HAP-1 (cell line): ENCODE results near the gene IPP.
A peak's percentile ranks its signal among the peaks of the same experiment; 100 is the strongest.
"Not testable (repeated sequence)": the region's sequence is repeated elsewhere in the genome, so short reads cannot be mapped to it uniquely, and the experiment has no call there.

Source experiments
- DNase-seq, 2 experiments: peaks; one replicate each; pipeline ENCODE4 v3.0.0-alpha.2; 2016 to 2020; ENCODE audit warnings: low spot score in 2 of 2
- H3K27me3 ChIP-seq: fragments of 250-450 bp; sonication (Bioruptor Pico); 2 replicates; pipeline ENCODE4 v1.5.1; 2020; ENCODE audit warnings: low read depth, mild to moderate bottlenecking, moderate library complexity
- H3K36me3 ChIP-seq: fragments of 250-450 bp; sonication (Bioruptor Pico); replicated peaks from 2 replicates; pipeline ENCODE4 v1.5.1; 2020; ENCODE audit warnings: mild to moderate bottlenecking
- H3K4me1 ChIP-seq: fragments of 250-450 bp; sonication (Bioruptor Pico); 2 replicates; pipeline ENCODE4 v1.5.1; 2020; ENCODE audit warnings: mild to moderate bottlenecking
- H3K4me3 ChIP-seq: fragments of 250-450 bp; sonication (Bioruptor Pico); 2 replicates; pipeline ENCODE4 v1.5.1; 2020; ENCODE audit warnings: mild to moderate bottlenecking, moderate library complexity
- H3K9me3 ChIP-seq: fragments of 250-450 bp; sonication (Bioruptor Pico); 2 replicates; pipeline ENCODE4 v1.5.1; 2020; ENCODE audit warnings: mild to moderate bottlenecking, moderate library complexity
- in situ Hi-C: fragments of 300-500 bp; cut with MboI; formaldehyde crosslinking; loops from 3 replicates; pipeline ENCODE4 v1.14.3; 2020; ENCODE audit warnings: low sequenced_read_pairs, inconsistent platforms, mixed read lengths

IPP gene

DNA sequence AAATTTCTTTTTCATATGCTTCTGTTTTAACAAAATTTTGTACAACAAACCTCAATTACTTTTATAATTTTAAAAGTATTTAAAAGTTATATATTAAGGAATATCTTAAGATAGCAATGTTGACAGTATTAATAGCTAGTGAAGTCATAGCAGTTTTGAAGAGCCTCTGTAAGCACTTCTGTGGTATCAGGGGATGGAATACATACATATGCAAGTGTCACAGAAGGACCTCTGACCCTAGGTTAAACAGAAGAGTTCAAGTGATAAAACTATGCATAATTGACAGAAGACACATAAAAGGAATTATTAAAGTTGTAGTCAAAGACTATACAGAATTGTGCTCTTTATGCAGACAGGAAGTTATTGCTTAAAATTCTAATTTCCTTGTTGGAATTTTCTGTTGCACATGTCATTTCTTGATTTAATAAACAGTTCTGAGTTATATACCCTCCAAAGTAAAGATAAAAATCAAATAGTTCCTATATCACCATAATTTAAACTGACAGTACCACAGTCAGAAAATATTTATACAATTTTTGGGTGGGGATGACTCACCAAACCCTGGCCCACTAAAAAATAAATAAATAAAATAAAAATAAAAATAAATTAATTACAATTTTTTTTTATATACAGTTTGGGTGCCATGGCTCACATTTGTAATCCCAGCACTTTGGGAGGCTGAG, 27.1 kb downstream of the IPP start:
- Histone ChIP-seq H3K4me3 (no peak overlapping the region), H3K4me1 (no peaks in the 10 kb centered on the region), H3K9me3 (no peaks in the 10 kb centered on the region), H3K27me3 (no peaks in the 10 kb centered on the region), H3K36me3 (no peaks in the 10 kb centered on the region; the same call in 1 of the 2 replicates)
- DNase-seq = no peak
- in situ Hi-C loops = no loop called here

DNA sequence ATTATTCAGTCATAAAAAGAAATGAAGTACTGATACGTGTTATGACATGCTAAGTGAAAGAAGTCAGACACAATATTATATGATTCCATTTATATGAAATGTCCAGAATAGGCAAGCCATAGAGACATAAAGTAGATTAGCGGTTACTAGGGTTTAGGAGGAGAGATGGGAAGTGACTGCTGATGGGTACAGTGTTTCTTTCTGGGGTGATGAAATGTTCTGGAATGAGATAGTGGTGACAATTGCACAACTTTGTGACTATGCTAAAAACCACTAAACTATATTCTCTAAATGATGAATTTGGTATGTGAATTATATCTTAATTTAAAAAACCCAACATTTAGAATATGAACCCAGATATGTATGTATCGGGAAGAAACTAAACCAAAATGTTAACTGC, 27.6 kb downstream of the IPP start:
- Histone ChIP-seq H3K9me3 (no peaks in the 10 kb centered on the region), H3K4me1 (no peaks in the 10 kb centered on the region), H3K36me3 (no peaks in the 10 kb centered on the region; the same call in 1 of the 2 replicates), H3K4me3 (no peak overlapping the region), H3K27me3 (no peaks in the 10 kb centered on the region)
- in situ Hi-C loops = no loop called here
- no peak for DNase-seq

DNA sequence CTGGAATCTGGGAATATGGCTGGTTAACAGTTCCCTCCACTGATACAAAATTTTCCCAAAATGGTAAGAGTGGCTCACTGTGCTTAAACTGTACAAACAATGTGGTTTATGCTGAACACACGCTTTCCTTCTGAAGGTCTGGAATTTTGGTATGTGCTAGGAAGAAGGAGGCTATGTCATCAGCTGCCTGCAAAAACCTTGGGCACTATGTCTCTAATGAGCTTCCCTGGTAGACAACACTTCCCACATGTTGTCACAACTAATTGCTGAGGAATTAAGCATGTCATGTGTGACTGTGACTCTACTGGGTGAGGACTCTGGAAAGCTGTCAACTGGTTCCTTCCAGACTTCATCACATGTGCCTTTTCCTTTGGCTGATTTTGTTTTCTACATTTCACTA, 29.2 kb downstream of the IPP start:
- H3K4me3 ChIP-seq = no peak overlapping the region
- H3K27me3 ChIP-seq = no peaks in the 10 kb centered on the region
- DNase-seq = no peak
- no peaks in the 10 kb centered on the region for H3K4me1 ChIP-seq
- H3K36me3 ChIP-seq = no peaks in the 10 kb centered on the region; the same call in 1 of the 2 replicates
- in situ Hi-C loops = no loop called here
- no peaks in the 10 kb centered on the region for H3K9me3 ChIP-seq

DNA sequence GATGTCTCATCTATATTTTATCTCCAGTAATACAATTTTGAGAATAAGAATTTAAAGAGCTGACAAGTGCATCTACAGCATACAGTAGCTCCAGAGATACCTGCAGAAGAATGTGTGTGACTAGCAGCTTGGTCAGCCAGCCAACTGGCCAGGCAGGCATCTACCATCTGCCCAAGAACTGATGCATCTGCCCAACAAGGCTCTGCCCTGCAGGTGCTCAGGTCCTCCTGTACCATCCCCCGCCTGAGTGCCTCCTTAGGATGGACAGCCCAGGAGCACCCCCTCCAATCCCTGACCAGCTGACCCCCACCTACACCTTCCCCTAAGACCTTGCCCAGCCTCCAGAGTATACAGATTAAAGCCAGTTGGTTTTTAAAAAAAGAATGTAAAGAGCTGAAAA, 32.2 kb downstream of the IPP start:
- no peak for DNase-seq
- no peak overlapping the region for H3K4me3 ChIP-seq
- in situ Hi-C loops = no loop called here
- H3K4me1 ChIP-seq = no peaks in the 10 kb centered on the region
- no peaks in the 10 kb centered on the region; the same call in 1 of the 2 replicates for H3K36me3 ChIP-seq
- H3K27me3 ChIP-seq = no peaks in the 10 kb centered on the region
- no peaks in the 10 kb centered on the region for H3K9me3 ChIP-seq

DNA sequence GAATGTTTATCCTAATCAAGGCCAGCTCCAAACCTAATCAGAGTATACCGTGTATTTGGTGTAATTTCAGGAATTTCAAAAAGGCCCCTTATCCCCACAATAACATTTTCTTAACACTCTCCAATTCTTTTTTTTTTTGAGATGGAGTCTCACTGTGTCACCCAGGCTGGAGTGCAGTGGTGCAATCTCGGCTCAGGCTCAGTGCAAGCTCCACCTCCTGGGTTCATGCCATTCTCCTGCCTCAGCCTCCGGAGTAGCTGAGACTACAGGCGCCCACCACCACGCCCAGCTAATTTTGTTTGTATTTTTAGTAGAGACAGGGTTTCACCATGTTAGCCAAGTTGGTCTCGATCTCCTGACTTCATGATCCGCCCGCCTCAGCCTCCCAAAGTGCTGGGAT, 33.1 kb downstream of the IPP start:
- DNase-seq, H3K9me3 ChIP-seq, in situ Hi-C loops: not testable (repeated sequence)

DNA sequence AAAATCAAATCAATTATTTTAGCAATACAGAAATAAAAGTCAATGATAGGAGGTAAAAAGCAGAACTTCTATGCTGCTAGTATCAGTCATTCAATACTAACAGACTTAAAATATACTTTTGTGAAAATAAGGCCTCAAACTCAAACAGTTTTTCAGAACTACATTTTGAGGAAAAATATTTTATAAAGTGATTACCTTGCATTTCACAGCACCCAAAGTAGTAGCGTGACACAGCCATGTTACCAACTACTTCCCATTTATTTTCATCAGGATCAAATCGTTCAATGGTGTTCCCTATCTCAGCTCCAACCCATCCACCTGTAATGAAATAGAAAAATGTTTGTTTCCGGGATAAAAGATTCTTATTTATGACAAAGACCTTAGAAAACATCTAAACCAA, 33.8 kb downstream of the IPP start:
- Histone ChIP-seq H3K9me3 (no peaks in the 10 kb centered on the region), H3K4me1 (no peaks in the 10 kb centered on the region), H3K36me3 (no peaks in the 10 kb centered on the region; the same call in 1 of the 2 replicates), H3K4me3 (no peak overlapping the region), H3K27me3 (no peaks in the 10 kb centered on the region)
- in situ Hi-C loops = no loop called here
- no peak for DNase-seq

More for the DNA sequence above, 33.1 kb downstream of the IPP start:
- not testable (repeated sequence) for H3K36me3 ChIP-seq, H3K4me1 ChIP-seq, H3K4me3 ChIP-seq, H3K27me3 ChIP-seq

DNA sequence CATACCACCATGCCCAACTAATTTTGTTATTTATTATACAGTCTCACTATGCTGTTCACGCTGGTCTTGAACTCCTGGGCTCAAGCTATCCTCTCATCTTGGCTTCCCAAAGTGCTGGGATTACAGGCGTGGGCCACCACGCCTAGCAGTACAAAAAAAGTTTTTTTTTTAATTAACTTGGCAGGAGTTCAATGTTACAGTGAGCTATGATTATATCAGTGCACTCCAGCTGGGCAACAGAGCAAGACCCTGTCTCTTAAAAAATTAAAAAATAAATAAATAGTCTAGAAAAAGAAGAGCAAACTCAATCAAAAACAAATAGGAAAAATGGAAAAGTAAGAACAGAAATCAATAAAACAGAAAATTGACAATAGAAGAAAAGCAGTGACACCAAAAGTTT, 36.7 kb downstream of the IPP start:
- Histone ChIP-seq H3K4me3 (no peak overlapping the region), H3K9me3 (no peaks in the 10 kb centered on the region), H3K4me1 (no peaks in the 10 kb centered on the region), H3K36me3 (no peaks in the 10 kb centered on the region; the same call in 1 of the 2 replicates), H3K27me3 (no peaks in the 10 kb centered on the region)
- in situ Hi-C loops = no loop called here
- no peak for DNase-seq

DNA sequence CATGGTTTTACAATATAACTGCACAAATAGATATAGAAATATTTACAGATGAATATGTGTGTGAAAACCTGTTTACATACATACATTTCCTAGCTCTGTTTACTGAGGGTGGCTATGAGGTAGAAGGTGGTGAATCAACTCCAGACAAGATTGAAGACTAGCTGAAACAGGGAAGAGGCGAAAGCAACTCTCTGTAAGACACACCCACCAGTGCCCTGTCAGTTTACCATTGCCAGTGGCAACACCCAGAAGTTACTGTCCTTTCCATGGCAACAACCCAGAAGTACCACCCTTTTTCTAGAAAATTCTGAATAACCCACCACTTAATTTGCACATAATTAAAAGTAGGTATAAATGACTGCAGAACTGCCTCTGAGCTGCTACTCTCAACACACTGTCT, 45.8 kb downstream of the IPP start:
- Histone ChIP-seq H3K36me3 (no peaks in the 10 kb centered on the region), H3K27me3 (no peaks in the 10 kb centered on the region), H3K9me3 (no peaks in the 10 kb centered on the region), H3K4me1 (no peaks in the 10 kb centered on the region; the same call in none of the 2 replicates), H3K4me3 (no peak overlapping the region)
- in situ Hi-C loops = no loop called here
- no peak for DNase-seq

DNA sequence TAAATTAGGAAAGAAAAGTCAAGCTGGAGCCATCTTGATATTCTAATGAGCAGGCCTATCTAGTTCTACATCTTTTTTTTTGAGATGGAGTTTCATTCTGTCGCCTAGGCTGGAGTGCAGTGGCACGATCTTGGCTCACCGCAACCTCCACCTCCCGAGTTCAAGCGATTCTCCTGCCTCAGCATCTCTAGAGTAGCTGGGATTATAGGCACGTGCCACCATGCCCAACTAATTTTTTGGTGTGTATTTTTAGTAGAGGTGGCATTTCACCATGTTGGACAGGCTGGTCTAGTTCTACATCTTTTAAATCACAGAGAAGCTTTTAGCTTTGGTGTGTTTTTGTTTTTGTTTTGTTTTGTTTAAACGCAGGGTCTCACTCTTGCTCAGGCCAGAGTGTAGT, 55.6 kb downstream of the IPP start:
- in situ Hi-C loops = no loop called here
- no peak for DNase-seq
- H3K36me3 ChIP-seq = peaks cover 30% of the 10 kb centered on the region

DNA sequence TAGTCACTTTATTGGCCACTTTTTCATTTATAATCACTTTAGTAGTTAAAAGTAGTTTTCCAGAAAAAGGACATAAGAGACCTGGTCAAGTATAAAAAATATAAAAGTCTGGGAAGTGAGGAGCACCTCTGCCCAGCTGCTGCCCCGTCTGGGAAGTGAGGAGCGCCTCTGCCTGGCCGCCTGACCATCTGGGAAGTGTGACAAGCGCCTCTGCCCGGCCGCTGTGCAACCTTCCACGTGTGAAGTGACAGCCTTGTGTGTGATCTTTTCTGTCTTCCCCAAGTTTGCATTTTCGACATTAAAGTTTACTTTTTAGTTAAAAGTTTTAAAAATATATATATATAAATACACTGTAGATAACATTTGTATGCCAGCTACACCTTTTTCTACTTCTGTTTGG, 56.6 kb downstream of the IPP start:
- not testable (repeated sequence) for H3K9me3 ChIP-seq
- peaks cover 30% of the 10 kb centered on the region for H3K36me3 ChIP-seq

More for the DNA sequence above, 55.6 kb downstream of the IPP start:
- H3K4me1 ChIP-seq = no peaks in the 10 kb centered on the region
- H3K4me3 ChIP-seq = no peak overlapping the region
- H3K9me3 ChIP-seq = no peaks in the 10 kb centered on the region
- no peaks in the 10 kb centered on the region for H3K27me3 ChIP-seq

DNA sequence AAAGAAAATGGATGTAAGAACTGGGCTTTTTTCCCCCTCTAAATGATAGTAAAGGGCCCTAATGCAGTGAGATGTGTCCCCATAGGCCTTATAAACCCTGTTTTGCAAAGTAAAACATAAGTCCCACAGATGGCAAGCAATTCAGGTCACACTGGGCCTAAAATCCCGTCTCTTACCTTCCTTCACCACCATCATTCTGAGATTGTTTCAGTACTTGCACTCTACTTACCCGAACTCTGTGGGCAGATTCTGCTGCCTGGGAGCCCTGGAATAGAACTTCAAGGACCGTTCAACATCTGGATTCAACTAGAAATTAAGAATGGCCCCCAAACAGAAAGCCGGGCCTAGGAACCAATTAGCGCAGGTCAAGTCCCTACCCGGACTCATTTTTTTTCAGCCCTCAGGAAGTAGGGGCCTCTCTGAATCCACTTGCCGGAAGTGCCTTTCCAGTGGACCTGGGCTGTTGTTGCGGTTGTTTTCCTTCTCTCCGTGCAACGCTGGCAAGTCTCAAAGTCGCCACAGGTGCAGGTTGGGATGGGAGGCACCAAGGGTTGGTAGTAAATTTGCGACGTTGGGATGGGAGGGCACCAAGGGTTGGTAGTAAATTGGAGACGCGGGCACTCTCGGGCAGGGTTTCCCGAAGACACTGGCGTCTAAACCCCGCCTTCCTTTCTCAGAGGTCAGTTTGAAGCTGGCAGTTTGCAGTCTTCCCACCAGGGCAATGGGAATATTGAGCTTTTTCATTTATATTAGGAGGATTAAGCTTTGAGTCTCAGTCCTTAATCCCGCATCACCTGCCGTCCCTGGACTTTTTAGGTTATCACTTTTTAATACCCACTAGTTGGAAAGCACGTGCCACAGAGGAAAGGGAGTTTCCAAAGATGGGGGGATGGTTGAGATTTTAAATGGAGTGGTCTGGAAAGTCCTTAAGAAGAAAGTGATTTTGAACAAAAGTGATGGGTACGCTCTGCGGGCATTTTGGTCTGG, 62.4 kb downstream of the IPP start, which contains the start of gene TMEM69:
TMEM69 (plus strand) TSS at position 428 of the 987 bp plus-strand sequence. CDS start 2,888 bp downstream, outside the sequence.
- H3K9me3 ChIP-seq = no peaks in the 10 kb centered on the region
- H3K4me3 ChIP-seq = peak within 1 kb of the TSS; percentile 97
- peak; percentile 84 to 85 for DNase-seq
- peaks cover 12% of the 10 kb centered on the region for H3K4me1 ChIP-seq
- in situ Hi-C loops = no loop called here
- H3K27me3 ChIP-seq = no peaks in the 10 kb centered on the region
- peaks cover 12% of the 10 kb centered on the region for H3K36me3 ChIP-seq

More for the DNA sequence above, 56.6 kb downstream of the IPP start:
- H3K4me1 ChIP-seq, DNase-seq, in situ Hi-C loops, H3K27me3 ChIP-seq, H3K4me3 ChIP-seq: not testable (repeated sequence)

DNA sequence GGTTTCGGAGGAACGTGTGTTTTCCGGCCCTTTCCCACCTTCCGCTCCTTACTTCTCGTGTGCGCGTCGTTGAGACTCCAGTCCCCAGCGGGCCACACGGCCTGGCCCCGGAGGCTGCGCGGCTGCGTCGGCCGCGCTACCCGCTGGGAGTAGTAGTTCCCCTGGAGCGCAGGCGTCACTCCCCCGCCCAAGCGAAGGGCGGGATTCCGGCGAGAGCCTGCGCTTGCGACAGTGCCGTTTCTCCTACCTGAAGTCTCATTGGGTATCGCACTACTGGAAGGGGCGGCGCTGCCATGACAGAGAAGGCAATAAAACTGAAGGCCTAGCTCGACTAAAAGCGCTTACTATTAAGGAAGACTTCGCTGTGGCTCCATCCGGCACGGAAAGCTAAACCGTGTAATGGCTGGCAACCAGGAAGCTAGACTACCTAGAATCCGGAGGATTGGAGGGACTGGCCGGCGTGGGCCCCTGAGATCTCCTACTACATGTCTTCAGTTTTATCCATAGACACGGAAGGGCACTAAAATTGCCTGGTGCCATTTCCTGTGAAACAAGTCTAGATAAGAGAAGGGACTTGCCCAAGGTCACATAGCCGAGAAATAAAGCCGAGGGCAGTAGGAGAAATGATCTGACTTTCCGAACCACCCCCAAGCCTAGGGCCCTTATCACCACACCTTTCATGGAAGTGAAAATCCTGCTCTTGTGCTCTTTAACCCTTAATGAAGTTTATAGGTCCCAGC, 63.3 kb downstream of the IPP start:
- Histone ChIP-seq H3K27me3 (no peaks in the 10 kb centered on the region), H3K36me3 (peaks cover 6% of the 10 kb centered on the region), H3K4me1 (peaks cover 19% of the 10 kb centered on the region), H3K4me3 (peak overlapping the region; percentile 97), H3K9me3 (no peaks in the 10 kb centered on the region)
- peak; percentile 97 to 99 for DNase-seq
- in situ Hi-C loops = no loop called here

DNA sequence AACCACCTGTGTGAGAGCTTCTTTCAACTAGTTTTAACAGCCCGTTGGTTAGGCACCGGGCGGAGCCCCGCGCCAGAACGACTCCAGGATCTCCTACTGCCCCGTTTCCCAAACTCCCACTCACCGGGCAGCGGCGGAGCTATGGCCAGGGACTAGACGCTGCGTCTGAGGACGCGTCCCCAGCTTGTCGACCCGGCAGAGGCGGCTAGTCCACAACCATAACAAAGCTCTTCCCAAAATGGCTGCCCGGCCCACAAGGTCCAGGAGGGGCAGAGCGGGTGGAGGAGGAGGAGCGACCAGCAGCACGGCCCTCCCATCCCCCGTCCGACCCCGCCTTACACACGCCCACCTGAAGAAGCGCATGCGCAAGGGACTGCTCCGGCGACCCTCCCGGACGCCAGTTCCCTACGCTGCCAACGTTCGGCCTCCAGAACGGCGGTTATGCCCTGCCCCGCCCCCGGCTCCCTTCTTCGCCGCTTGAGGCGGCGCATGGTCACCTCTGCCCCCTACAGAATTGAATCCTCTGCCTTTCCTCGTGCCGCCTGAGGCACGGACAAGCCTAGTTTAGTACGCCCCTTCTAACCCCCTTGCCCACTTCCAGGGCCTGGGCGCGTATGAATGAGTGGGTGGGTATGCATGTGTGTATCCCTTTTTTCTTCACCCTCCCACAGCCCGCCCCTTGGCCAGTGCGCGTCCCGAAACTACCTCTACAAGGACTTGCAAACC, 64.0 kb downstream of the IPP start, which contains the start of gene GPBP1L1:
GPBP1L1 (minus strand) TSS at position 246 of the 726 bp plus-strand sequence. CDS start 27,446 bp downstream, outside the sequence.
- Histone ChIP-seq H3K36me3 (peaks cover 4% of the 10 kb centered on the region; the same call in 1 of the 2 replicates), H3K9me3 (no peaks in the 10 kb centered on the region), H3K4me1 (peaks cover 22% of the 10 kb centered on the region), H3K27me3 (no peaks in the 10 kb centered on the region), H3K4me3 (peak within 1 kb of the TSS; percentile 97)
- in situ Hi-C loops = no loop called here
- DNase-seq = peak; percentile 97 to 98
